GM10266 (cell line): ENCODE results near the gene CDKN2A.

Experiments
- DNase-seq: peaks from one replicate; pipeline ENCODE4 v3.0.0; 2012; ENCODE audit errors: extremely low spot score
- CTCF ChIP-seq: IDR thresholded peaks from 2 replicates; pipeline ENCODE4 v1.5.1; 2012; ENCODE audit warnings: mild to moderate bottlenecking, low read depth; ENCODE audit not compliant: control insufficient read depth, insufficient read depth; ENCODE audit errors: missing control alignments

Gene CDKN2A

GRCh38 chr9:22028394-22028793 is 34.2 kb upstream of the CDKN2A start:
- no peak for TF ChIP-seq CTCF
- DNase-seq, result no peak

GRCh38 chr9:22026696-22027095 is 32.5 kb upstream of the CDKN2A start:
- TF ChIP-seq CTCF, result no peak
- DNase-seq, result no peak

- TF ChIP-seq CTCF, result no peak
Measured at GRCh38 chr9:22022396-22022795, 28.2 kb upstream of the CDKN2A start.

GRCh38 chr9:22010866-22011625 is 16.9 kb upstream of the CDKN2A start:
- no peak for DNase-seq
- TF ChIP-seq CTCF, result no peak

More at GRCh38 chr9:22022396-22022795, 28.2 kb upstream of the CDKN2A start:
- no peak for DNase-seq

- no peak for TF ChIP-seq CTCF
- DNase-seq, result no peak
Measured at GRCh38 chr9:22009506-22009867, 15.3 kb upstream of the CDKN2A start.

- peak; percentile 95 for DNase-seq
- peak; percentile 96 for TF ChIP-seq CTCF
Measured at GRCh38 chr9:22008717-22009505, 14.7 kb upstream of the CDKN2A start, which contains the start of gene CDKN2B. Gene CDKN2B (minus strand): TSS chr9:22009305. CDS start chr9:22008953, 352 bp downstream.

GRCh38 chr9:22008384-22008716 is 14.2 kb upstream of the CDKN2A start:
- DNase-seq, result no peak
- no peak for TF ChIP-seq CTCF
